Endodermal cell (in vitro differentiated cells): Measurements from ENCODE around the gene MLLT6. TPM values are rescaled to one million over a fixed set of nuclear protein-coding genes. Genes with fewer than 3 reads are reported as not detected.
A peak's percentile ranks its signal among the peaks of the same experiment; 100 is the strongest.

Source experiments
- DNase-seq: peaks from one replicate; pipeline ENCODE4 v3.0.0-alpha.2; 2017
- H3K27ac ChIP-seq: 2 replicates; pipeline ENCODE4 v1.5.1; 2013; ENCODE audit warnings: mild to moderate bottlenecking, low read depth, low read length, moderate library complexity
- H3K27me3 ChIP-seq: 2 replicates; pipeline ENCODE4 v1.6.1; 2013; ENCODE audit warnings: mild to moderate bottlenecking, low read length, moderate library complexity; ENCODE audit not compliant: insufficient read depth, control insufficient read depth, poor library complexity, severe bottlenecking
- H3K36me3 ChIP-seq: 2 replicates; pipeline ENCODE4 v1.7.0; 2013; ENCODE audit warnings: mild to moderate bottlenecking, low read length, moderate library complexity; ENCODE audit not compliant: control insufficient read depth, insufficient read depth
- H3K4me1 ChIP-seq: one replicate; pipeline ENCODE4 v1.7.0; 2013; ENCODE audit warnings: low read length; ENCODE audit not compliant: control insufficient read depth, insufficient read depth
- H3K4me3 ChIP-seq: 2 replicates; pipeline ENCODE4 v1.5.1; 2013; ENCODE audit warnings: mild to moderate bottlenecking, low read length, moderate library complexity
- H3K9ac ChIP-seq: 2 replicates; pipeline ENCODE4 v1.6.1; 2013; ENCODE audit warnings: mild to moderate bottlenecking, low read length, moderate library complexity; ENCODE audit not compliant: poor library complexity, severe bottlenecking; ENCODE audit errors: extremely low read depth
- H3K9me3 ChIP-seq: 2 replicates; pipeline ENCODE4 v1.6.1; 2013; ENCODE audit warnings: mild to moderate bottlenecking, low read length, moderate library complexity; ENCODE audit not compliant: control insufficient read depth
- H3K27ac Mint-ChIP-seq: 2 replicates; pipeline ENCODE4 v1.8.0; 2020; ENCODE audit warnings: mixed read lengths
- H3K27me3 Mint-ChIP-seq: 2 replicates; pipeline ENCODE4 v1.8.0; 2021; ENCODE audit warnings: mild to moderate bottlenecking, mixed read lengths; ENCODE audit not compliant: insufficient read depth
- H3K36me3 Mint-ChIP-seq: 2 replicates; pipeline ENCODE4 v1.8.0; 2020; ENCODE audit warnings: low read depth, mixed read lengths
- H3K4me1 Mint-ChIP-seq: 2 replicates; pipeline ENCODE4 v1.8.0; 2020; ENCODE audit warnings: mixed read lengths
- H3K4me3 Mint-ChIP-seq: 2 replicates; pipeline ENCODE4 v1.8.0; 2020; ENCODE audit warnings: mild to moderate bottlenecking, moderate library complexity, mixed read lengths
- H3K9me3 Mint-ChIP-seq: 2 replicates; pipeline ENCODE4 v1.8.0; 2020; ENCODE audit warnings: mild to moderate bottlenecking, mixed read lengths
- WGBS, 2 experiments: methylation state at CpG; one replicate each; pipeline versions ENCODE4 v1.1.5 to v1.1.7; 2013; ENCODE audit warnings: missing lambda C conversion rate in 2 of 2, mixed read lengths in 1 of 2; ENCODE audit not compliant: insufficient coverage in 1 of 2, insufficient read length in 1 of 2; 5-methylcytosine and 5-hydroxymethylcytosine counted together
- total RNA-seq, 2 donors: library from RNA; stranded (reverse); fragmentation: NEBNext Ultra II Directional in 1 of 2; extraction: Animal tissue kit (Norgen Biotek cat#: 25700) in 1 of 2; gene quantifications; 2 replicates in 1 of 2; 3 replicates in 1 of 2; pipeline ENCODE4 v1.2.1, GENCODE V29; 2021
- TF ChIP-seq, protein P1 (sequence below): fragments of 200-600 bp; sonication (generic); conservative IDR thresholded peaks from 2 replicates; pipeline ENCODE4 v1.5.0; 2021; ENCODE audit warnings: antibody characterized with exemption, mild to moderate bottlenecking

MLLT6 gene
- total RNA-seq, 2 donors from 2014 or later = 112 to 127 TPM

DNA sequence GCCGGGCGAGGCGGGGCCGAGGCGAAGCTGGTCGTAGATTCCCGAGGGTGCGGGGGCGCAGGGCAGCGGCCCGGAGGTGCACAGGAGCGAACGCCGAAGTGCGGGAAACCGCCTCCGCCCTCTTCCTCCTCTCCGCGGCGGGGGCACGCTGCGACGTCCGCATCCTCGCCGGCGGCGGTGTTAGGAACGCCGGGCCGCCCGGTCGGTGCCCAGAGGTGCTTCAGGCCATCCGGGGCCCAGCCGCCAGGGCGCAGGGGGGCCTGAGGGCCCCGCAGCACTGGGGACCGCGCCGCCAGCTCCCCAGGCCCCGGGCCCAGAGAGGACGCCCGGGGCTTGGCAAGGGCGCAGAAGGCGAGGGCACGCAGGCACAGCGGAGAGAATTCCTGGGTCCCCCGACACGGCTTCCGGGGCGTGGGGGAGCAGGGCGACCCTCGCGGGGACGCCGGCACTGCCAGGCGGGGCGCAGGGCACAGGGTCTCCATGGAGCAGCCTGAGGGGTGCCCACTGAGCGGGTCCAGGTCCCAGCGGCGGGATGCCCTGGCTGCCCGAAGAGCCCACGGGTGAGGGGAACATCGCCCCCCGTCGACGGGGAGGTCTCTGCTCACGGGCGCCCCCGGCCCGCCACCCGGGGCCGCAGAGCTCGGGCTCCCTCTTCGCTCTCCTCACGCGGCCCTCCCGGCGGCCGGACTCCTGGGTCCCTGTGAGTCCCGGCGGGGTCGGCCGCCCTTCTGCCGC lies 30.9 kb upstream of the MLLT6 start:
- Histone ChIP-seq H3K9ac (peak overlapping the region; percentile 51), H3K9me3 (no peaks in the 10 kb centered on the region), H3K36me3 (no peaks in the 10 kb centered on the region), H3K4me3 (peak overlapping the region; percentile 75), H3K4me1 (peaks cover 17% of the 10 kb centered on the region), H3K27ac (no peak overlapping the region), H3K27me3 (peaks cover 65% of the 10 kb centered on the region)
- Mint-ChIP-seq H3K36me3 (no peaks in the 10 kb centered on the region), H3K9me3 (no peaks in the 10 kb centered on the region), H3K4me1 (peaks cover 14% of the 10 kb centered on the region), H3K27ac (no peak overlapping the region), H3K27me3 (peaks cover 71% of the 10 kb centered on the region), H3K4me3 (peak overlapping the region; percentile 40)
- peak; percentile 83 for DNase-seq
- TF ChIP-seq, protein P1, sequence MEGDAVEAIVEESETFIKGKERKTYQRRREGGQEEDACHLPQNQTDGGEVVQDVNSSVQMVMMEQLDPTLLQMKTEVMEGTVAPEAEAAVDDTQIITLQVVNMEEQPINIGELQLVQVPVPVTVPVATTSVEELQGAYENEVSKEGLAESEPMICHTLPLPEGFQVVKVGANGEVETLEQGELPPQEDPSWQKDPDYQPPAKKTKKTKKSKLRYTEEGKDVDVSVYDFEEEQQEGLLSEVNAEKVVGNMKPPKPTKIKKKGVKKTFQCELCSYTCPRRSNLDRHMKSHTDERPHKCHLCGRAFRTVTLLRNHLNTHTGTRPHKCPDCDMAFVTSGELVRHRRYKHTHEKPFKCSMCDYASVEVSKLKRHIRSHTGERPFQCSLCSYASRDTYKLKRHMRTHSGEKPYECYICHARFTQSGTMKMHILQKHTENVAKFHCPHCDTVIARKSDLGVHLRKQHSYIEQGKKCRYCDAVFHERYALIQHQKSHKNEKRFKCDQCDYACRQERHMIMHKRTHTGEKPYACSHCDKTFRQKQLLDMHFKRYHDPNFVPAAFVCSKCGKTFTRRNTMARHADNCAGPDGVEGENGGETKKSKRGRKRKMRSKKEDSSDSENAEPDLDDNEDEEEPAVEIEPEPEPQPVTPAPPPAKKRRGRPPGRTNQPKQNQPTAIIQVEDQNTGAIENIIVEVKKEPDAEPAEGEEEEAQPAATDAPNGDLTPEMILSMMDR = peak; percentile 34
- WGBS, 2 experiments = 1% methylated on average over 42 to 85 of the region's 85 CpGs

DNA sequence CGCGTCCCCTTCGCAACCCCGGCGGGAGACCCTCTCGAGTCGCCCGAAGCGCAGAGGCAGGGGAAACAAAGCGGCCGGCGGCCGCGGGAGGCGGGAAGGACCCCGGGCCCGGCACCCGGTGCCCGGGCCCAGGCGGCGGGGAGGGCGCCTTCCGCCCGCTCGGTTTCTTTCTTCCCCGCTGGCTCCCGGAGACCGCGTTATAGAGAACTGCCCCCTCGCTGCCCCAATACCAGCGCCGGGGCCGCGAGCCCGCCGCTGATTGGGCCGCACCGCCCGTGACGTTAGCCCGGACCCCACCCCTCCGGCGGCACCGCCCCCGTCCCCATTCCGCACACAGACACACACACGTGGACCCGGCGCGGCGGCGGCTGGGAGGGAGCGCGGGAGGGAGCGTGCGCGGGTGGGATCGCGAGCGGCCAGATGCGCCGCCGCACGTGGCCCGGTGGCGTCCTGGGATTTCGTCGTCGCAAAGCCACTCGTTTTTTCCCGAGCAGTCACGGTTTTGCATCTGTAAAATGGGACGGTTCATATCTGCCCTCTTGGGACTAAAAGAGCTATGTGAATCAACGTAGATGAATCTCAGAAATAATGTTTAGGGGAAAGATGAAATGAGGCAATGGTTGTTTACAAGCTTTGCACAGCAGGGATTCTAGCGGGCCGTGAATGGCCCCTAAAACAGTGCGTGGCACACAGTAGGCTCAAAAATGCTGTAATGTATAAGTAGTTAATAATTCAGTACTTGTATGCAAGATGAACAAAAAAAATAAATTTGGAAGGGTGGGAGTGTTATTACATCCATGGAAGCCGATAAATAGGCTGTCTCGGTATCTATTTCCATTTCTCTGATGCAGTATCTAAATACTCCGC lies 30.1 kb upstream of the MLLT6 start, which contains the start of gene EPOP:
Gene EPOP (minus strand): TSS at position 209 of the 867 bp plus-strand sequence. CDS start 462 bp downstream, outside the sequence.
- Mint-ChIP-seq H3K4me1 (peaks cover 10% of the 10 kb centered on the region), H3K36me3 (no peaks in the 10 kb centered on the region), H3K4me3 (peak within 1 kb of the TSS; percentile 40), H3K27ac (no peak within 1 kb of the TSS), H3K9me3 (no peaks in the 10 kb centered on the region), H3K27me3 (peaks cover 63% of the 10 kb centered on the region)
- Histone ChIP-seq H3K27me3 (peaks cover 57% of the 10 kb centered on the region), H3K9me3 (no peaks in the 10 kb centered on the region), H3K9ac (peak within 1 kb of the TSS; percentile 51), H3K27ac (no peak within 1 kb of the TSS), H3K4me3 (peak within 1 kb of the TSS; percentile 75), H3K36me3 (no peaks in the 10 kb centered on the region), H3K4me1 (peaks cover 17% of the 10 kb centered on the region)
- WGBS, 2 experiments = 5 to 26% methylated on average over 11 to 80 of the region's 80 CpGs
- TF ChIP-seq, protein P1 = no peak
- DNase-seq = peak; percentile 96

GRCh38 chr17:38676706-38677504 lies 28.2 kb upstream of the MLLT6 start:
- peaks cover 7% of the 10 kb centered on the region for H3K4me1 Mint-ChIP-seq
- H3K9me3 Mint-ChIP-seq = no peaks in the 10 kb centered on the region
- no peaks in the 10 kb centered on the region for H3K36me3 ChIP-seq
- H3K9ac ChIP-seq = no peak overlapping the region
- no peaks in the 10 kb centered on the region for H3K36me3 Mint-ChIP-seq
- peak; percentile 99 for DNase-seq
- H3K27ac ChIP-seq = no peak overlapping the region
- 16 to 17% methylated on average over 6 to 8 of the region's 9 CpGs for WGBS, 2 experiments
- H3K9me3 ChIP-seq = no peaks in the 10 kb centered on the region
- H3K27me3 Mint-ChIP-seq = peaks cover 43% of the 10 kb centered on the region
- peaks cover 12% of the 10 kb centered on the region for H3K4me1 ChIP-seq
- no peak overlapping the region for H3K4me3 Mint-ChIP-seq
- TF ChIP-seq, protein P1 = peak; percentile 91
- peaks cover 39% of the 10 kb centered on the region for H3K27me3 ChIP-seq
- no peak overlapping the region for H3K4me3 ChIP-seq
- peak overlapping the region; percentile 82 for H3K27ac Mint-ChIP-seq
